D721Med (cell line): ENCODE results near the gene RASA2.
"Not testable (repeated sequence)": the region's sequence is repeated elsewhere in the genome, so short reads cannot be mapped to it uniquely, and the experiment has no call there.

Experiments used
- DNase-seq: peaks from one replicate; pipeline ENCODE4 v3.0.0; 2011; ENCODE audit warnings: low spot score; ENCODE audit not compliant: insufficient read length
- FAIRE-seq: peaks from 2 replicates; lab custom pipeline; 2011; peaks lifted over from hg19 to GRCh38; lab: Jason Lieb, UNC
- CTCF ChIP-seq: IDR thresholded peaks from 2 replicates; pipeline ENCODE4 v1.5.1; 2012; ENCODE audit warnings: mild to moderate bottlenecking, control low read depth; ENCODE audit not compliant: insufficient read depth; ENCODE audit errors: missing control alignments

The RASA2 gene

GRCh38 chr3:141625506-141625905, 138.7 kb downstream of the RASA2 start:
- no peak for DNase-seq
- no peak for FAIRE-seq
- TF ChIP-seq CTCF = no peak

GRCh38 chr3:141628334-141628733, 141.5 kb downstream of the RASA2 start:
- DNase-seq, FAIRE-seq: not testable (repeated sequence)

- FAIRE-seq, DNase-seq: not testable (repeated sequence)
Measured at GRCh38 chr3:141628868-141629441, 142.1 kb downstream of the RASA2 start.

- no peak for TF ChIP-seq CTCF
- DNase-seq = no peak
- no peak for FAIRE-seq
Measured at GRCh38 chr3:141629976-141630375, 143.1 kb downstream of the RASA2 start.

DNA sequence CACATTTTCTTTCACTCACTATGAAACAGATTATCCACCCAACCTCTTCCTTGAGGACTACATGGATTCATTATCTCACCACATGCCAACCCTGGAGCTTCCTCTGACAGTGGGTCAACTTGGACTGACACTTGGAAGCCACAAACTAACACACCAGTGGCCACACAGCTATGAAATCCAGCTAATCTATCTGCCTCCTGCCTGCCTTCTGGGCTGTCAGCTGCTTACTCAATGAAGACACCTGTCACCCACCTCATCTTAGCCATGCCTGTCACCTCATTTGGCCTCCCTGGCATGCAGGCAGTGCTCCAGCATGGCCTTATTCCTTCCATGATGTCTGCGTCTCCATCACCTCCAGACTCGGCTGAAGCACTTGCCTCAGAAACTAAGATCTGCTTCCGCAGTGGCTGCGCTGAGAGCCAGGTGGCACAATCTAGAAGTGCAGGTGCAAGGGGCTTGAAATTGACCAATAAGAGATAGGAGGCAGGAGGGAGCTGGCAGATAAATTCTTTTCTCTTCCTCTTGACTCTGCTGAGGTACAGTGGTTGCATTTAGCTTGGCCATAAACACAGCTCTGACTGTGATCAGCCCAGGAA, 146.1 kb downstream of the RASA2 start:
- no peak for FAIRE-seq
- no peak for DNase-seq
- TF ChIP-seq CTCF = no peak

DNA sequence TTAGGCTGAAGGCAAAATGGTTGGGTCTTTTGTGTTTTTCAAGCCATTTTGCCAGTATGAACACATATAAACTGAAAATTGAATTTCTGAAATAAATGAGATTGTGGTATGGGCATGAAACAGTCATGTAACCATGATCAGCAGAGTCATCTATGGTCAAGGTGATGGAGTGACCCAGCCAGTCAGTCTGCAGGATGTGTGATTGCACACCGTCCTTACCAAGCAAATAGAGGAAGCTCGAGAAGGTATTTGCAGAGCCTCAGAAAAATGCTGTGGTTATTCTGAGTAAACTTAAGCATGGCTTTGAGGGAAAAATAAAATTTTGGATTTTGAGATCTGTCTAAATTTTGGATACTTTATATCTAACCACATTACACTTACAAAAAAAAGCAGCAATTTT, 155.4 kb downstream of the RASA2 start:
- DNase-seq (no peak), FAIRE-seq (no peak)
- TF ChIP-seq CTCF = no peak

DNA sequence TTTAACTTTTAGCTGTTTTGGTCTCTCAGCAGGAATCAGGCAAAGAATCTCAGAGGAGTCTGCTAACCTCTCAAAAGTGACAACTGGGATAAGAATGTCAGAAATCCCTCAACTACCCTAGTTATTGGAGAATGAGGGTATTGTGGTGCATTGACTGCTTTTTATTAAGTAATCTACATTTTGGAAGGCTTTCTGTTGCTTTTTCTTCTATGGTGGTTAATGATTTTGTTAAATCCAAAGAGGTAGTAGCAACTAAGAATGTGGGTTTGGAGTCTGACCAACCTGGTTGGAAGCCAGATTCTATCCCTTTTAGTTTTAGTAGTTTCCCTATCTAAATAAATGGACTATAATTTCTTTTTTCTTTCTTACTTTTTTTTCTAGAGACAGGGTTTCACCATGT, 156.6 kb downstream of the RASA2 start:
- FAIRE-seq = no peak
- no peak for DNase-seq
- TF ChIP-seq CTCF = no peak

GRCh38 chr3:141643796-141644195, 157.0 kb downstream of the RASA2 start:
- FAIRE-seq = no peak
- no peak for TF ChIP-seq CTCF

More at GRCh38 chr3:141643796-141644195, 157.0 kb downstream of the RASA2 start:
- no peak for DNase-seq
